Measurements from ENCODE around the gene ESRRG. TPM values are rescaled to one million over a fixed set of nuclear protein-coding genes. Genes with fewer than 3 reads are reported as not detected.

The ESRRG gene
- total and polyA plus RNA-seq, 2 experiments from 2014 or later: 1.2 to 1.7 TPM

GRCh38 chr1:216500273-216500967, 222.8 kb downstream of the ESRRG start:
- Histone ChIP-seq H3K4me2 (no peak overlapping the region), H3K27me3 (ENCODE audit: insufficient read depth) (no peaks in the 10 kb centered on the region), H4K20me1 (replicated peaks; ENCODE audit: insufficient read depth) (no peaks in the 10 kb centered on the region), H3F3A (replicated peaks; ENCODE audit: low read depth) (no peaks in the 10 kb centered on the region), H3K4me1 (ENCODE audit: insufficient read depth) (peaks cover 17% of the 10 kb centered on the region), H3K9me2 (ENCODE audit: insufficient read depth) (no peaks in the 10 kb centered on the region), H3K36me3 (ENCODE audit: insufficient read depth) (no peaks in the 10 kb centered on the region), H3K79me2 (replicated peaks; ENCODE audit: insufficient read depth) (no peaks in the 10 kb centered on the region), H2AFZ (no peak overlapping the region), H3K27ac (ENCODE audit: low read depth) (no peak overlapping the region), H3K4me3 (no peak overlapping the region)
- peak overlapping the region; percentile 2; the same call in 1 of the 2 replicates for H3K27ac Mint-ChIP-seq
- H3K27me3 Mint-ChIP-seq (ENCODE audit: insufficient read depth, low read depth, poor library complexity): no peaks in the 10 kb centered on the region
- H3K4me3 Mint-ChIP-seq: no peak overlapping the region
- TF ChIP-seq EZH2phosphoT487 (IDR thresholded peaks at IDR 0.05; ENCODE audit: unreplicated experiment): no peak
- no peak for TF ChIP-seq CREB1 (CRISPR knock-in tag; IDR thresholded peaks at IDR 0.05; ENCODE audit: low read depth)
- TF ChIP-seq ZNF114 (CRISPR knock-in tag; IDR thresholded peaks at IDR 0.05): no peak
- no peak for TF ChIP-seq JUNB (IDR thresholded peaks at IDR 0.05; ENCODE audit: unreplicated experiment)
- TF ChIP-seq NANOG (IDR thresholded peaks at IDR 0.05; ENCODE audit: borderline replicate concordance): no peak
- no peak for TF ChIP-seq ZNF331 (CRISPR knock-in tag; IDR thresholded peaks at IDR 0.05; ENCODE audit: low read depth)
- no peak for TF ChIP-seq STAT1 (IDR thresholded peaks at IDR 0.05; ENCODE audit: unreplicated experiment)
- no peak for TF ChIP-seq REST (IDR thresholded peaks at IDR 0.05; ENCODE audit: unreplicated experiment)
- no peak for TF ChIP-seq POLR2AphosphoS5 (IDR thresholded peaks at IDR 0.05; ENCODE audit: low read depth)
- no peak for TF ChIP-seq EZH2 (IDR thresholded peaks at IDR 0.05; ENCODE audit: low read depth, unreplicated experiment)
- TF ChIP-seq ETS1 (IDR thresholded peaks at IDR 0.05): no peak
- TF ChIP-seq ZNF462 (CRISPR knock-in tag; IDR thresholded peaks at IDR 0.05): no peak
- TF ChIP-seq CTCF (conservative IDR thresholded peaks at IDR 0.05; ENCODE audit: low read depth in 2 of 2): no peak
- H3K9me3 Mint-ChIP-seq: no peaks in the 10 kb centered on the region
- no peak for DNase-seq (ENCODE audit: low spot score)
- no peak for ATAC-seq
- no peaks in the 10 kb centered on the region for H3K36me3 Mint-ChIP-seq (ENCODE audit: low read depth)
- peaks cover 18% of the 10 kb centered on the region for H3K4me1 Mint-ChIP-seq

Measured in GM23338 (cell line).